CD4-positive, alpha-beta T cell (primary cell): Measurements from ENCODE around the gene S100P. TPM values are rescaled to one million over a fixed set of nuclear protein-coding genes. Genes with fewer than 3 reads are reported as not detected.

ENCODE experiments used
- ATAC-seq: fragments of 200-7000 bp; cut with Tn5 transposase; one replicate; pipeline ENCODE4 v1.10.0; 2022; ENCODE audit warnings: mild to moderate bottlenecking; ENCODE audit not compliant: poor library complexity
- CTCF ChIA-PET: fragments of 350-600 bp; sonication (Branson Sonifier 250); formaldehyde crosslinking; loops from one replicate; lab custom pipeline; 2021; ENCODE audit warnings: antibody characterized with exemption, inconsistent platforms; lab: Charles Lee
- POLR2A ChIA-PET: fragments of 350-600 bp; sonication (Branson Sonifier 250); formaldehyde crosslinking; loops from one replicate; lab custom pipeline; 2021; ENCODE audit warnings: antibody characterized with exemption, inconsistent platforms; lab: Charles Lee
- DNase-seq, 14 experiments: peaks; one replicate each; pipeline ENCODE4 v3.0.0-alpha.2; 2013 to 2020; ENCODE audit warnings: mixed read lengths in 2 of 14
- H3K27ac ChIP-seq, 2 donors: one replicate each; pipeline versions ENCODE4 v1.5.1 to v1.7.0; 2013; ENCODE audit warnings: low read length in 2 of 2, low read depth in 1 of 2, mild to moderate bottlenecking in 1 of 2
- H3K27me3 ChIP-seq, 2 experiments: 1 replicate in 1 of 2; 2 replicates in 1 of 2; pipeline versions ENCODE4 v1.6.1 to v1.7.0; 2013; ENCODE audit warnings: low read length in 2 of 2, control low read depth in 1 of 2, mild to moderate bottlenecking in 1 of 2, moderate library complexity in 1 of 2; ENCODE audit not compliant: insufficient read depth in 2 of 2, control insufficient read depth in 1 of 2
- H3K36me3 ChIP-seq: one replicate; pipeline ENCODE4 v1.6.1; 2013; ENCODE audit warnings: low read length, control low read depth; ENCODE audit not compliant: insufficient read depth
- H3K4me1 ChIP-seq: one replicate; pipeline ENCODE4 v1.6.1; 2013; ENCODE audit warnings: low read length, control low read depth; ENCODE audit not compliant: insufficient read depth
- H3K4me3 ChIP-seq: one replicate; pipeline ENCODE4 v1.5.1; 2013; ENCODE audit warnings: mild to moderate bottlenecking, low read length, moderate library complexity
- H3K9me3 ChIP-seq, 2 experiments: 1 replicate in 1 of 2; 2 replicates in 1 of 2; pipeline versions ENCODE4 v1.6.1 to v1.7.0; 2013; ENCODE audit warnings: low read length in 2 of 2, mild to moderate bottlenecking in 2 of 2, control low read depth in 1 of 2, moderate library complexity in 1 of 2; ENCODE audit not compliant: control insufficient read depth in 1 of 2, insufficient read depth in 1 of 2
- H3K27ac Mint-ChIP-seq: one replicate; pipeline ENCODE4 v1.8.0; 2020; ENCODE audit warnings: mixed read lengths
- H3K27me3 Mint-ChIP-seq: one replicate; pipeline ENCODE4 v1.8.0; 2021; ENCODE audit warnings: mixed read lengths
- H3K36me3 Mint-ChIP-seq: one replicate; pipeline ENCODE4 v1.8.0; 2021; ENCODE audit warnings: low read depth, mixed read lengths
- H3K4me1 Mint-ChIP-seq: one replicate; pipeline ENCODE4 v1.8.0; 2021; ENCODE audit warnings: low read depth, mixed read lengths
- H3K4me3 Mint-ChIP-seq: one replicate; pipeline ENCODE4 v1.8.0; 2020; ENCODE audit warnings: mild to moderate bottlenecking, mixed read lengths
- H3K9me3 Mint-ChIP-seq: one replicate; pipeline ENCODE4 v1.8.0; 2020; ENCODE audit warnings: mixed read lengths
- intact Hi-C, 2 experiments: fragments of 100-400 bp; cut with DNase I in 1 of 2; cut with micrococcal nuclease in 1 of 2; formaldehyde crosslinking; loops; one replicate each; pipeline versions ENCODE4 v1.15.1 to v1.9.0; 2023 to 2025; cut with DNase I, micrococcal nuclease
- total RNA-seq, 174 experiments: library from RNA in 2 of 174; stranded (reverse) in 2 of 174; gene quantifications; one replicate each; pipeline ENCODE4 v1.2.3 and lab custom pipeline; 2021 to 2026
- TF ChIP-seq, protein P1 (sequence below): fragments of 200-600 bp; IDR thresholded peaks from one replicate; pipeline ENCODE4 v1.8.0; 2022; ENCODE audit warnings: antibody characterized with exemption, mild to moderate bottlenecking

Gene S100P
- total RNA-seq, 2 experiments from 2014 or later, result 0.58 to 2.8 TPM

DNA sequence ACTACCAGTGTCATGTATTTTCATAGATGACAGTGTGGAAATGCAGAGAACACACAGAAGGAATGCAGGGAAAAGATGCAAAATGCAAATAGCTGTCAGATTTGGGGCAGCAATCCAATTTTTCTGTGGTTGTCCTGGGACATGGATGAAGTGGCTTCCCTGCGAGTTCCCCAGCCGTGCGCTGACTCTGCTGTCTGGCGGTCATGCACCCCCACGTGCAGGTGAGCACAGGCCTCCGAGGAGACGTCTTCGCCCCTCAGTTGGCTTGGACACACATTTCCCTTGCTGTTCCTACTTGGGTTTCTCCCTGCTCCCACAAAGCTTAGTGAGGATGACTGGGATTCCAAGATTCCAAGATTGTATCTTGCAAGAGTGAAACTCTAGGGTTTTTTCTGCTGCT, 46.7 kb downstream of the S100P start:
- ATAC-seq, result no peak
- intact Hi-C loops, result no loop called here
- Histone ChIP-seq H3K27ac (no peak overlapping the region), H3K4me3 (no peak overlapping the region), H3K36me3 (no peaks in the 10 kb centered on the region), H3K9me3 (peaks cover 0 to 4% of the 10 kb centered on the region in 2 experiments), H3K27me3 (no peaks in the 10 kb centered on the region), H3K4me1 (no peaks in the 10 kb centered on the region)
- ChIA-PET POLR2A (interaction anchor here (0.6 kb wide), 1 partner anchor 166 kb away, joined by 3 read pairs; the partner anchor contains the start of gene MAN2B2), CTCF (no interaction called here)
- Mint-ChIP-seq H3K27me3 (no peaks in the 10 kb centered on the region), H3K4me3 (no peak overlapping the region), H3K36me3 (no peaks in the 10 kb centered on the region), H3K27ac (no peak overlapping the region), H3K4me1 (no peaks in the 10 kb centered on the region), H3K9me3 (peaks cover 3% of the 10 kb centered on the region)
- TF ChIP-seq, protein P1, sequence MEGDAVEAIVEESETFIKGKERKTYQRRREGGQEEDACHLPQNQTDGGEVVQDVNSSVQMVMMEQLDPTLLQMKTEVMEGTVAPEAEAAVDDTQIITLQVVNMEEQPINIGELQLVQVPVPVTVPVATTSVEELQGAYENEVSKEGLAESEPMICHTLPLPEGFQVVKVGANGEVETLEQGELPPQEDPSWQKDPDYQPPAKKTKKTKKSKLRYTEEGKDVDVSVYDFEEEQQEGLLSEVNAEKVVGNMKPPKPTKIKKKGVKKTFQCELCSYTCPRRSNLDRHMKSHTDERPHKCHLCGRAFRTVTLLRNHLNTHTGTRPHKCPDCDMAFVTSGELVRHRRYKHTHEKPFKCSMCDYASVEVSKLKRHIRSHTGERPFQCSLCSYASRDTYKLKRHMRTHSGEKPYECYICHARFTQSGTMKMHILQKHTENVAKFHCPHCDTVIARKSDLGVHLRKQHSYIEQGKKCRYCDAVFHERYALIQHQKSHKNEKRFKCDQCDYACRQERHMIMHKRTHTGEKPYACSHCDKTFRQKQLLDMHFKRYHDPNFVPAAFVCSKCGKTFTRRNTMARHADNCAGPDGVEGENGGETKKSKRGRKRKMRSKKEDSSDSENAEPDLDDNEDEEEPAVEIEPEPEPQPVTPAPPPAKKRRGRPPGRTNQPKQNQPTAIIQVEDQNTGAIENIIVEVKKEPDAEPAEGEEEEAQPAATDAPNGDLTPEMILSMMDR, result no peak
- no peak for DNase-seq

DNA sequence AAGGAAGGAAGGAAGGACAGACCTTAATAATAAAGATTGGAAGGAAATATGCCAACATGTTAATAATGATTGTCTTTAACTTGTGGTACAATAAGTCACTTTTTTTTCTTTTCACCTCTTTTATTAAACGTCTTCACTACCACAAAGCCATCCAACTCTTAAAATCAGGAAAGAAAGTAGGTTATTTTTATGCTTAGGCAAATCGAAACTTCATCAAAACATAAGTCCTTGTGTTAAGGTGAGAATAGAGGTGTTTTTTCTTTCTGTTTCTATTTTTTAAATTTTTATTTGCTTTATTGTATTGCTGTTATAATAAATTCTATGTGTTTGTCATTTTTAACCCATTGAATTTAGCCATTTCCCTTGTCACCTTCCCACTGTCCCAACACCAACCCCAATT, 48.8 kb downstream of the S100P start:
- H3K36me3 Mint-ChIP-seq, result no peaks in the 10 kb centered on the region
- ChIA-PET POLR2A (no interaction called here), CTCF (no interaction called here)
- H3K27ac Mint-ChIP-seq, result no peak overlapping the region
- Histone ChIP-seq H3K4me3 (no peak overlapping the region), H3K9me3 (peaks cover 0 to 4% of the 10 kb centered on the region in 2 experiments), H3K4me1 (no peaks in the 10 kb centered on the region), H3K36me3 (no peaks in the 10 kb centered on the region), H3K27ac (no peak overlapping the region), H3K27me3 (no peaks in the 10 kb centered on the region)
- H3K4me1 Mint-ChIP-seq, result no peaks in the 10 kb centered on the region
- no peak overlapping the region for H3K4me3 Mint-ChIP-seq
- ATAC-seq (no peak), DNase-seq (no peak)
- H3K27me3 Mint-ChIP-seq, result no peaks in the 10 kb centered on the region
- intact Hi-C loops, result no loop called here
- TF ChIP-seq, protein P1, result no peak
- peaks cover 3% of the 10 kb centered on the region for H3K9me3 Mint-ChIP-seq

DNA sequence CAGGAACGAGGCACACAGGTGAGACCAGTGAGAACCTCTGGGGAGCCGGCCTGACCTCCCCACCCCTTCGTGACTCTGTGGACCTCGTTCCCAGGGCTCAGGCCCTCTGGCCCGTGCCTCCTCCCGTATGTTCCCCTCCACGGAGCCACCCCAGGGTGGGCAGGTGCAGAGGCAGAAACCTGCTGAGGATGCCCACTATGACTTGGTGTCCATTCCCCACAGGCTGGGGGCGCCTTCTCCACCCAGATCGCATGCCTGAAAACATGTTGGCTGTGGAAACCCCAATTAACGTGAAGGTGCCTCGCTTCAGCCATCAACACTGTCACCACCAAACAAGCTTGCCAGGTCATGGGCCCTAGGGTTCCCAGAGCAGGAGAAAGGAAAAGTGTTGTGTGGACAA, 49.3 kb downstream of the S100P start:
- Mint-ChIP-seq H3K27me3 (no peaks in the 10 kb centered on the region), H3K4me1 (no peaks in the 10 kb centered on the region), H3K27ac (no peak overlapping the region), H3K36me3 (no peaks in the 10 kb centered on the region), H3K9me3 (peaks cover 3% of the 10 kb centered on the region), H3K4me3 (no peak overlapping the region)
- peaks cover 0 to 4% of the 10 kb centered on the region in 2 experiments for H3K9me3 ChIP-seq
- no peaks in the 10 kb centered on the region for H3K36me3 ChIP-seq
- no peak overlapping the region for H3K27ac ChIP-seq
- intact Hi-C loops, result no loop called here
- ChIA-PET POLR2A (no interaction called here), CTCF (no interaction called here)
- TF ChIP-seq, protein P1, result no peak
- ATAC-seq (no peak), DNase-seq (no peak)
- no peaks in the 10 kb centered on the region for H3K4me1 ChIP-seq
- H3K4me3 ChIP-seq, result no peak overlapping the region
- H3K27me3 ChIP-seq, result no peaks in the 10 kb centered on the region

Other genes with a start within 250 kb of the S100P start
- gene PPP2R2C, start 221.3 kb upstream of the S100P start, total RNA-seq, result not detected
- gene MAN2B2, start 118.7 kb upstream of the S100P start, total RNA-seq, result 10 to 100 TPM; 25.9 to 28.5 TPM
- gene MRFAP1, start 53.2 kb upstream of the S100P start, total RNA-seq, result 100 to 1,000 TPM; 172 to 181 TPM
- 10 to 100 TPM; 26.6 to 27.0 TPM for gene MRFAP1L1, start 16.0 kb downstream of the S100P start, total RNA-seq
- gene BLOC1S4, start 22.3 kb downstream of the S100P start, total RNA-seq, result 10 to 100 TPM; 24.6 to 27.6 TPM
- gene KIAA0232, start 88.8 kb downstream of the S100P start, total RNA-seq, result 10 to 100 TPM; 15.3 to 17.8 TPM
- 10 to 100 TPM; 31.2 to 34.1 TPM for gene TBC1D14, start 215.9 kb downstream of the S100P start, total RNA-seq